K562 (cell line): ENCODE results near the gene HNRNPM. TPM values are rescaled to one million over a fixed set of nuclear protein-coding genes. Genes with fewer than 3 reads are reported as not detected.

Experiments
- C11orf30 ChIP-seq: fragments of 450-650 bp; IDR thresholded peaks from 2 replicates; pipeline ENCODE4 v1.6.1; 2016; ENCODE audit warnings: low read depth, mild to moderate bottlenecking
- CREB1 ChIP-seq, 2 experiments: sonication (generic) in 1 of 2; formaldehyde crosslinking in 1 of 2; IDR thresholded peaks; 2 replicates each; pipeline versions ENCODE4 v1.6.1 to v1.8.0; 2012 to 2022; ENCODE audit warnings: inconsistent platforms in 1 of 2, mild to moderate bottlenecking in 1 of 2, missing genetic modification reagents in 1 of 2, moderate library complexity in 1 of 2
- EGR1 ChIP-seq: fragments of 450-650 bp; conservative IDR thresholded peaks from 2 replicates; pipeline ENCODE4 v1.6.1; 2017; ENCODE audit warnings: mild to moderate bottlenecking
- FOXJ3 ChIP-seq: sonication (generic); formaldehyde crosslinking; IDR thresholded peaks from 2 replicates; pipeline ENCODE4 v1.4.0; 2020; ENCODE audit warnings: mild to moderate bottlenecking, missing genetic modification reagents
- HMBOX1 ChIP-seq: sonication (generic); IDR thresholded peaks from 2 replicates; pipeline ENCODE4 v1.6.1; 2016
- ID3 ChIP-seq, 2 experiments: fragments of 250-450 bp in 1 of 2; fragments of 450-650 bp in 1 of 2; sonication (Bioruptor Pico) in 1 of 2; IDR thresholded peaks; 2 replicates each; pipeline versions ENCODE4 v1.6.1 to v1.8.0; 2016 to 2021; ENCODE audit warnings: mild to moderate bottlenecking in 2 of 2, moderate library complexity in 2 of 2, missing compliant biosample characterization in 1 of 2, missing genetic modification characterization in 1 of 2
- JUNB ChIP-seq: fragments of 450-650 bp; formaldehyde crosslinking; conservative IDR thresholded peaks from 2 replicates; pipeline ENCODE4 v1.4.0; 2020; ENCODE audit warnings: mild to moderate bottlenecking
- KAT7 ChIP-seq: sonication (generic); formaldehyde crosslinking; IDR thresholded peaks from 2 replicates; pipeline ENCODE4 v1.8.0; 2022; ENCODE audit warnings: missing genetic modification reagents, mild to moderate bottlenecking, borderline replicate concordance
- KLF1 ChIP-seq: fragments of 450-650 bp; IDR thresholded peaks from 2 replicates; pipeline ENCODE4 v1.6.1; 2016; ENCODE audit warnings: missing genetic modification characterization, missing compliant biosample characterization
- MLLT1 ChIP-seq, 2 experiments: fragments of 450-650 bp; IDR thresholded peaks; 2 replicates each; pipeline ENCODE4 v1.6.1; 2016
- NFYB ChIP-seq: IDR thresholded peaks from 2 replicates; pipeline ENCODE4 v1.6.1; 2011; ENCODE audit warnings: mild to moderate bottlenecking, moderate library complexity; ENCODE audit not compliant: insufficient read length; ENCODE audit errors: extremely low read depth
- POLR2AphosphoS5 ChIP-seq: IDR thresholded peaks from 2 replicates; pipeline ENCODE4 v1.6.1; 2011; ENCODE audit warnings: mild to moderate bottlenecking, low read depth, low read length, moderate library complexity; ENCODE audit not compliant: control insufficient read depth, insufficient read depth
- PREB ChIP-seq: sonication (generic); formaldehyde crosslinking; IDR thresholded peaks from 2 replicates; pipeline ENCODE4 v1.8.1; 2023; ENCODE audit warnings: mild to moderate bottlenecking, missing genetic modification reagents
- PTTG1 ChIP-seq: fragments of 450-650 bp; IDR thresholded peaks from 2 replicates; pipeline ENCODE4 v1.6.1; 2016; ENCODE audit warnings: low read depth, mild to moderate bottlenecking, missing genetic modification characterization, missing compliant biosample characterization
- SMAD4 ChIP-seq: fragments of 250-450 bp; sonication (Bioruptor Pico); conservative IDR thresholded peaks from 2 replicates; pipeline ENCODE4 v1.8.0; 2021; ENCODE audit warnings: inconsistent platforms, mild to moderate bottlenecking, moderate library complexity
- TBP ChIP-seq: optimal IDR thresholded peaks from 2 replicates; pipeline ENCODE3; 2011; ENCODE audit warnings: low read depth, low read length, improper control_type of control experiment
- TCFL5 ChIP-seq: fragments of 250-450 bp; sonication (Bioruptor Pico); conservative IDR thresholded peaks from 2 replicates; pipeline ENCODE4 v1.6.1; 2021; ENCODE audit warnings: mild to moderate bottlenecking, moderate library complexity, matching md5 sums
- TEAD4 ChIP-seq, 2 experiments: sonication (generic) in 1 of 2; formaldehyde crosslinking in 1 of 2; IDR thresholded peaks; 2 replicates each; pipeline versions ENCODE4 v1.6.1 to v1.8.0; 2012 to 2022; ENCODE audit warnings: borderline replicate concordance in 1 of 2, inconsistent platforms in 1 of 2, low read length in 1 of 2, mild to moderate bottlenecking in 1 of 2, missing genetic modification reagents in 1 of 2
- VEZF1 ChIP-seq: fragments of 200-800 bp; sonication (Bioruptor generic); IDR thresholded peaks from 2 replicates; pipeline ENCODE4 v1.6.1; 2017; ENCODE audit warnings: missing genetic modification characterization, missing compliant biosample characterization
- ZBTB7A ChIP-seq: IDR thresholded peaks from 2 replicates; pipeline ENCODE4 v1.6.1; 2011; ENCODE audit warnings: low read depth, mild to moderate bottlenecking, low read length, moderate library complexity, borderline replicate concordance; ENCODE audit not compliant: control insufficient read depth
- ZEB2 ChIP-seq: fragments of 450-650 bp; IDR thresholded peaks from 2 replicates; pipeline ENCODE4 v1.6.1; 2016
- ZNF436 ChIP-seq: fragments of 250-450, 450-650 bp; sonication (Bioruptor Pico); formaldehyde crosslinking; IDR thresholded peaks from 2 replicates; pipeline ENCODE4 v1.7.0; 2020; ENCODE audit warnings: mild to moderate bottlenecking
- ZNF57 ChIP-seq: fragments of 450-650 bp; formaldehyde crosslinking; IDR thresholded peaks from 2 replicates; pipeline ENCODE4 v1.4.0; 2020; ENCODE audit warnings: mild to moderate bottlenecking, moderate library complexity
- ZNF75A ChIP-seq: fragments of 450-650 bp; formaldehyde crosslinking; IDR thresholded peaks from 2 replicates; pipeline ENCODE4 v1.4.0; 2020; ENCODE audit warnings: mild to moderate bottlenecking
- polyA plus RNA-seq, 8 experiments: library from polyadenylated mRNA; depleted of rRNA in 4 of 8; stranded (reverse) in 5 of 8; unstranded in 3 of 8; fragments of >200 nt; fragmentation: Nextera tagmentation in 2 of 8; fragmentation: Illumina TruSeq in 1 of 8; extraction: Ambion mirVana in 2 of 8; extraction: Trizol in 1 of 8; gene quantifications; 2 replicates each; pipeline versions ENCODE4 v1.2.1 to v1.2.3, GENCODE V29; 2011 to 2014; ENCODE audit warnings: inconsistent platforms in 1 of 8, missing spikeins in 1 of 8
- total RNA-seq, 7 experiments: library from RNA; depleted of rRNA in 6 of 7; stranded (reverse); fragments of >200 nt in 6 of 7; fragmentation: Illumina TruSeq in 2 of 7; extraction: Trizol in 2 of 7; gene quantifications; 2 replicates each; pipeline versions ENCODE4 v1.2.1 to v1.2.3, GENCODE V29; 2011 to 2021; ENCODE audit warnings: low replicate concordance in 1 of 7

Gene HNRNPM
- total and polyA plus RNA-seq, 9 of the 15 experiments (the other 6 are each of a cell fraction or from before 2014, with no cell fraction given) = 11.1 to 340 (median 195) TPM

GRCh38 chr19:8504171-8504570 is 59.4 kb downstream of the HNRNPM start (continued):
- TF ChIP-seq KAT7 = no peak
- TF ChIP-seq KLF1 = no peak
- peak; percentile 63; the same call in 1 of the 2 replicates for TF ChIP-seq TEAD4 (IDR thresholded peaks at IDR 0.05; ENCODE audit: low read length)
- TF ChIP-seq TEAD4 (CRISPR knock-in tag; IDR thresholded peaks at IDR 0.05; ENCODE audit: borderline replicate concordance) = no peak
- no peak for TF ChIP-seq PTTG1 (tag)
- TF ChIP-seq ZNF436 (CRISPR knock-in tag) = no peak
- peak; percentile 64 for TF ChIP-seq HMBOX1
- no peak for TF ChIP-seq FOXJ3 (CRISPR knock-in tag)
- no peak for TF ChIP-seq PREB (CRISPR knock-in tag)
- TF ChIP-seq TCFL5 = no peak
- peak; percentile 61; the same call in 1 of the 2 replicates for TF ChIP-seq ZEB2
- no peak for TF ChIP-seq CREB1 (IDR thresholded peaks at IDR 0.05)
- no peak for TF ChIP-seq CREB1 (CRISPR knock-in tag; IDR thresholded peaks at IDR 0.05)
- 0 out of 2 replicates have a peak, but pooled peaks have one; percentile 31 for TF ChIP-seq SMAD4 (CRISPR knock-in tag)
- no peak for TF ChIP-seq TBP
- no peak for TF ChIP-seq C11orf30
- TF ChIP-seq EGR1 = no peak
- TF ChIP-seq JUNB (CRISPR knock-in tag) = no peak
- TF ChIP-seq ZBTB7A = 0 out of 2 replicates have a peak, but pooled peaks have one; percentile 17
- peak; percentile 69; the same call in 1 of the 2 replicates for TF ChIP-seq VEZF1 (CRISPR knock-in tag)
- TF ChIP-seq ID3 (CRISPR knock-in tag; IDR thresholded peaks at IDR 0.05) = no peak
- no peak for TF ChIP-seq ID3 (tag; IDR thresholded peaks at IDR 0.05)
- no peak for TF ChIP-seq NFYB
- TF ChIP-seq ZNF75A (CRISPR knock-in tag) = no peak
- TF ChIP-seq ZNF57 (CRISPR knock-in tag) = no peak
- TF ChIP-seq MLLT1 (IDR thresholded peaks at IDR 0.05) = peak in 1 of 2 experiments; percentile 82; a peak in 2 of 4 replicates
- no peak for TF ChIP-seq POLR2AphosphoS5
